ENCODE measurements around the gene RFT1. TPM values are rescaled to one million over a fixed set of nuclear protein-coding genes. Genes with fewer than 3 reads are reported as not detected.

The RFT1 gene
- total and polyA plus RNA-seq, 2 donors (not counting 3 experiments of a cell fraction or from before 2014, with no cell fraction given): 29.8 to 39.9 TPM

DNA sequence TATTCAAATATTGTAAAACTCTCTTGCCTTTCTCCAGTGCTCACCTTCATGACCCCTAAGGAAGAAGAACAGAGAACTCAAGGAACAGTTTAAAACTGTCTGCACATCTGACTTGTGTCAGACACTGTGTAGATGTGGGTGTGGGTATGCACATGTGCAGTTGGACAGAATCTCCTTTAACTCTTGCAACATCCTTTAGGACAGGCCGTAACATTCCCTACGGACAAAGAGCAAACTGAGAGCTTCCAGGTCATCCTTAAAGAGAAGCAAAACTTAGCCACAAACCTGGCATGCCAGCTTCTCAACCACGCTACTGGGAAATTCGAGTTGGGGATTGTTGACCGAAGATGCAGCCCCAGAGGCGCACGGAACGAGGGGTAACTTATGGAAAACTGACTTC lies 80.2 kb downstream of the RFT1 start:
- BruUV-seq (replicated peaks): no TSS peak
- no peak overlapping the region for H3K4me3 ChIP-seq (replicated peaks in 1 of 3; ENCODE audit: insufficient read depth in 1 of 3, low read depth in 1 of 3, low read length in 3 of 3)
- TF ChIP-seq FOS (IDR thresholded peaks at IDR 0.05; ENCODE audit: borderline replicate concordance, insufficient read depth, low read length) (no peak), MYC (IDR thresholded peaks at IDR 0.05; ENCODE audit: low read depth, low read length) (no peak), POLR2A (IDR thresholded peaks at IDR 0.05; ENCODE audit: low read depth, low read length) (no peak), EZH2 (IDR thresholded peaks at IDR 0.05; ENCODE audit: borderline replicate concordance, low read depth, low read length, severe bottlenecking) (no peak), CTCF (IDR thresholded peaks at IDR 0.05; ENCODE audit: extremely low read depth in 1 of 2, insufficient read depth in 1 of 2, low read depth in 1 of 2, low read length in 2 of 2) (no peak), JUN (IDR thresholded peaks at IDR 0.05; ENCODE audit: borderline replicate concordance, insufficient read depth, insufficient read length, low read depth) (no peak), POLR2AphosphoS5 (IDR thresholded peaks at IDR 0.05; ENCODE audit: insufficient read depth, low read depth, low read length) (no peak), GATA2 (IDR thresholded peaks at IDR 0.05; ENCODE audit: insufficient read depth, insufficient read length, low read depth, low read length) (no peak)
- TF ChIP-seq, protein P1, sequence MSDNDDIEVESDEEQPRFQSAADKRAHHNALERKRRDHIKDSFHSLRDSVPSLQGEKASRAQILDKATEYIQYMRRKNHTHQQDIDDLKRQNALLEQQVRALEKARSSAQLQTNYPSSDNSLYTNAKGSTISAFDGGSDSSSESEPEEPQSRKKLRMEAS (IDR thresholded peaks at IDR 0.05; ENCODE audit: insufficient read depth, insufficient read length): no peak
- no peak overlapping the region for H3K9ac ChIP-seq (replicated peaks; ENCODE audit: extremely low read depth, insufficient read depth, low read length)
- H3K36me3 ChIP-seq (ENCODE audit: control insufficient read depth in 2 of 2, extremely low read depth in 1 of 2, insufficient read depth in 2 of 2, low read length in 2 of 2): no peaks in the 10 kb centered on the region
- FAIRE-seq (no peak), DNase-seq (ENCODE audit: low read depth, low spot score) (no peak)
- CTCF ChIA-PET: no interaction called here
- intact Hi-C loops (cut with micrococcal nuclease) (no loop called here), dilution Hi-C loops (cut with MboI; ENCODE audit: extremely low pct_ligation_motif_present, low sequenced_read_pairs) (no loop called here)
- H3K27ac ChIP-seq (ENCODE audit: insufficient read depth, low read depth, low read length): no peak overlapping the region
- POLR2A ChIA-PET: interaction anchor here (0.6 kb wide), 1 partner anchor 297 kb away, joined by 4 read pairs; no protein-coding TSS in a partner anchor
- H3K9me3 ChIP-seq (replicated peaks; ENCODE audit: control insufficient read depth, insufficient read depth, low read length): no peaks in the 10 kb centered on the region
- H3K4me2 ChIP-seq (ENCODE audit: insufficient read depth, low read length): no peak overlapping the region
- peaks cover 0 to 13% of the 10 kb centered on the region in 2 experiments for H3K27me3 ChIP-seq (ENCODE audit: control insufficient read depth in 2 of 2, insufficient read depth in 2 of 2, low read length in 2 of 2)
- H3K79me2 ChIP-seq (ENCODE audit: control insufficient read depth, insufficient read depth, low read length): no peaks in the 10 kb centered on the region
- no peak overlapping the region for H2AFZ ChIP-seq (ENCODE audit: low read depth, low read length)
- H4K20me1 ChIP-seq (replicated peaks; ENCODE audit: control insufficient read depth, extremely low read depth, insufficient read depth, low read length): no peaks in the 10 kb centered on the region
- H3K4me1 ChIP-seq (ENCODE audit: control insufficient read depth, extremely low read depth, insufficient read depth, low read length): peaks cover 7% of the 10 kb centered on the region
- H3K9me1 ChIP-seq (replicated peaks; ENCODE audit: control insufficient read depth, extremely low read depth, insufficient read depth, low read length): no peaks in the 10 kb centered on the region
